Progenitor cell of endocrine pancreas (in vitro differentiated cells): ENCODE results near the gene AGBL1. TPM values are rescaled to one million over a fixed set of nuclear protein-coding genes. Genes with fewer than 3 reads are reported as not detected.

Source experiments
- DNase-seq: peaks from one replicate; pipeline ENCODE4 v3.0.0; 2021; ENCODE audit warnings: low spot score; ENCODE audit not compliant: unreplicated experiment
- H3K27ac Mint-ChIP-seq: 2 replicates; pipeline ENCODE4 v1.8.0; 2021; ENCODE audit warnings: mild to moderate bottlenecking, moderate library complexity, mixed read lengths
- H3K27me3 Mint-ChIP-seq: 2 replicates; pipeline ENCODE4 v1.8.0; 2021; ENCODE audit warnings: mixed read lengths
- H3K36me3 Mint-ChIP-seq: 2 replicates; pipeline ENCODE4 v1.8.0; 2022; ENCODE audit warnings: mixed read lengths; ENCODE audit not compliant: insufficient read depth
- H3K4me1 Mint-ChIP-seq: 2 replicates; pipeline ENCODE4 v1.8.0; 2021; ENCODE audit warnings: low read depth, mixed read lengths
- H3K4me3 Mint-ChIP-seq: 2 replicates; pipeline ENCODE4 v1.8.0; 2021; ENCODE audit warnings: low read depth, mild to moderate bottlenecking, moderate library complexity, mixed read lengths
- H3K9me3 Mint-ChIP-seq: 2 replicates; pipeline ENCODE4 v1.8.0; 2021; ENCODE audit warnings: low read depth, mixed read lengths
- CTCF ChIP-seq: fragments of 200-600 bp; sonication (generic); IDR thresholded peaks from one replicate; pipeline ENCODE4 v1.5.0; 2021; ENCODE audit warnings: antibody characterized with exemption, mild to moderate bottlenecking; ENCODE audit not compliant: unreplicated experiment
- total RNA-seq: library from RNA; stranded (reverse); gene quantifications from 2 replicates; pipeline ENCODE4 v1.2.1, GENCODE V29; 2021

Gene AGBL1
- total RNA-seq, 1 donor from 2014 or later = not detected

- no peak for DNase-seq
- Mint-ChIP-seq H3K27me3 (peaks cover 3% of the 10 kb centered on the region), H3K4me1 (no peaks in the 10 kb centered on the region), H3K4me3 (no peak overlapping the region), H3K9me3 (no peaks in the 10 kb centered on the region), H3K36me3 (no peaks in the 10 kb centered on the region), H3K27ac (no peak overlapping the region)
- no peak for TF ChIP-seq CTCF
Measured at GRCh38 chr15:86337071-86337470, 257.4 kb downstream of the AGBL1 start.

GRCh38 chr15:86347245-86347644 lies 267.6 kb downstream of the AGBL1 start:
- DNase-seq = no peak
- H3K36me3 Mint-ChIP-seq = no peaks in the 10 kb centered on the region
- H3K27me3 Mint-ChIP-seq = no peaks in the 10 kb centered on the region
- TF ChIP-seq CTCF = no peak
- no peaks in the 10 kb centered on the region for H3K9me3 Mint-ChIP-seq
- H3K4me3 Mint-ChIP-seq = no peak overlapping the region
- no peaks in the 10 kb centered on the region for H3K4me1 Mint-ChIP-seq
- H3K27ac Mint-ChIP-seq = no peak overlapping the region

- H3K4me3 Mint-ChIP-seq = no peak overlapping the region
- no peaks in the 10 kb centered on the region for H3K4me1 Mint-ChIP-seq
- H3K27ac Mint-ChIP-seq = no peak overlapping the region
- no peaks in the 10 kb centered on the region for H3K36me3 Mint-ChIP-seq
- H3K27me3 Mint-ChIP-seq = no peaks in the 10 kb centered on the region
- no peak for TF ChIP-seq CTCF
- no peaks in the 10 kb centered on the region for H3K9me3 Mint-ChIP-seq
- no peak for DNase-seq
Measured at GRCh38 chr15:86349565-86349964, 269.9 kb downstream of the AGBL1 start.

- Mint-ChIP-seq H3K27ac (no peak overlapping the region), H3K27me3 (no peaks in the 10 kb centered on the region), H3K36me3 (no peaks in the 10 kb centered on the region), H3K9me3 (no peaks in the 10 kb centered on the region), H3K4me1 (no peaks in the 10 kb centered on the region), H3K4me3 (no peak overlapping the region)
- no peak for TF ChIP-seq CTCF
- no peak for DNase-seq
Measured at GRCh38 chr15:86353213-86353612, 273.5 kb downstream of the AGBL1 start.

GRCh38 chr15:86355361-86355760 lies 275.7 kb downstream of the AGBL1 start:
- Mint-ChIP-seq H3K4me1 (no peaks in the 10 kb centered on the region), H3K9me3 (no peaks in the 10 kb centered on the region), H3K36me3 (no peaks in the 10 kb centered on the region), H3K27ac (no peak overlapping the region), H3K27me3 (no peaks in the 10 kb centered on the region), H3K4me3 (no peak overlapping the region)
- TF ChIP-seq CTCF = no peak
- DNase-seq = no peak
